AG09309 (cell line): ENCODE data around the gene DPYSL5.

Experiments
- DNase-seq: peaks from one replicate; pipeline ENCODE4 v3.0.0-alpha.2; 2010; ENCODE audit warnings: low read depth
- H3K4me3 ChIP-seq: 2 replicates; pipeline ENCODE4 v1.5.1; 2011; ENCODE audit warnings: mild to moderate bottlenecking, low read depth, low read length, moderate library complexity; ENCODE audit not compliant: control insufficient read depth
- CTCF ChIP-seq: IDR thresholded peaks from 2 replicates; pipeline ENCODE4 v1.5.1; 2011; ENCODE audit warnings: mild to moderate bottlenecking, low read depth, low read length, inconsistent platforms; ENCODE audit not compliant: insufficient read depth, control insufficient read depth; ENCODE audit errors: missing control alignments

The DPYSL5 gene

GRCh38 chr2:26998323-26998722 lies 150.4 kb downstream of the DPYSL5 start:
- H3K4me3 ChIP-seq: no peak overlapping the region
- TF ChIP-seq CTCF: no peak
- DNase-seq: no peak
